Endothelial cell of umbilical vein (primary cell): Measurements from ENCODE around the gene GLDN. TPM values are rescaled to one million over a fixed set of nuclear protein-coding genes. Genes with fewer than 3 reads are reported as not detected.

Experiments
- BruUV-seq: library from RNA; stranded (reverse); fragments of 400-500 nt; replicated peaks from 2 replicates; lab custom pipeline; 2021; lab: Mats Ljungman, UMichigan
- CTCF ChIA-PET: fragments of 300-600, 350-600 bp; sonication (Branson Sonifier 250); formaldehyde crosslinking; loops from one replicate; lab custom pipeline; 2021; ENCODE audit warnings: antibody characterized with exemption, inconsistent platforms; lab: Charles Lee
- POLR2A ChIA-PET: fragments of 300-600, 350-600 bp; sonication (Branson Sonifier 250); formaldehyde crosslinking; loops from one replicate; lab custom pipeline; 2021; ENCODE audit warnings: antibody characterized with exemption, inconsistent platforms; lab: Charles Lee
- DNase-seq: peaks from one replicate; pipeline ENCODE4 v3.0.0-alpha.2; 2011; ENCODE audit warnings: low read depth, low spot score
- FAIRE-seq: peaks from 2 replicates; lab custom pipeline; 2011; peaks lifted over from hg19 to GRCh38; lab: Jason Lieb, UNC
- H2AFZ ChIP-seq: 2 replicates; pipeline ENCODE4 v1.6.0; 2012; ENCODE audit warnings: low read depth, low read length, control low read depth, inconsistent platforms
- H3K27ac ChIP-seq: 2 replicates; pipeline ENCODE4 v1.5.1; 2011; ENCODE audit warnings: low read depth, mild to moderate bottlenecking, control low read depth, low read length, moderate library complexity; ENCODE audit not compliant: insufficient read depth
- H3K27me3 ChIP-seq, 2 experiments: 2 replicates each; pipeline versions ENCODE4 v1.6.0 to v1.6.1; 2011; ENCODE audit warnings: low read length in 2 of 2, mixed read lengths in 1 of 2; ENCODE audit not compliant: control insufficient read depth in 2 of 2, insufficient read depth in 2 of 2
- H3K36me3 ChIP-seq, 2 experiments: 2 replicates in 1 of 2; 3 replicates in 1 of 2; pipeline ENCODE4 v1.5.1; 2011; ENCODE audit warnings: low read length in 2 of 2, mild to moderate bottlenecking in 1 of 2, moderate library complexity in 1 of 2; ENCODE audit not compliant: control insufficient read depth in 2 of 2, insufficient read depth in 2 of 2; ENCODE audit errors: extremely low read depth in 1 of 2
- H3K4me1 ChIP-seq: 3 replicates; pipeline ENCODE4 v1.5.1; 2011; ENCODE audit warnings: mild to moderate bottlenecking, low read length; ENCODE audit not compliant: control insufficient read depth, insufficient read depth; ENCODE audit errors: extremely low read depth
- H3K4me2 ChIP-seq: 2 replicates; pipeline ENCODE4 v1.6.1; 2011; ENCODE audit warnings: low read length, control low read depth, mixed read lengths; ENCODE audit not compliant: insufficient read depth
- H3K4me3 ChIP-seq, 3 experiments: fragments of 200-600 bp in 1 of 3; sonication (generic), shearing (Covaris generic) in 1 of 3; replicated peaks in 1 of 3; 2 replicates each; pipeline ENCODE4 v1.5.1; 2011 to 2016; ENCODE audit warnings: control low read depth in 3 of 3, low read length in 3 of 3, mild to moderate bottlenecking in 2 of 3, inconsistent platforms in 1 of 3, low read depth in 1 of 3, moderate library complexity in 1 of 3; ENCODE audit not compliant: insufficient read depth in 1 of 3
- H3K79me2 ChIP-seq: 2 replicates; pipeline ENCODE4 v1.6.0; 2012; ENCODE audit warnings: low read length, inconsistent platforms; ENCODE audit not compliant: control insufficient read depth, insufficient read depth
- H3K9ac ChIP-seq: replicated peaks from 2 replicates; pipeline ENCODE3; 2011; ENCODE audit warnings: low read length, control low read depth; ENCODE audit not compliant: insufficient read depth; ENCODE audit errors: extremely low read depth
- H3K9me1 ChIP-seq: replicated peaks from 3 replicates; pipeline ENCODE4 v1.6.0; 2011; ENCODE audit warnings: mild to moderate bottlenecking, low read length; ENCODE audit not compliant: control insufficient read depth, insufficient read depth; ENCODE audit errors: extremely low read depth
- H3K9me3 ChIP-seq: replicated peaks from 2 replicates; pipeline ENCODE4 v1.5.1; 2012; ENCODE audit warnings: low read length, inconsistent platforms; ENCODE audit not compliant: control insufficient read depth, insufficient read depth
- H4K20me1 ChIP-seq: replicated peaks from 2 replicates; pipeline ENCODE3; 2011; ENCODE audit warnings: mild to moderate bottlenecking, low read length; ENCODE audit not compliant: control insufficient read depth, insufficient read depth; ENCODE audit errors: extremely low read depth
- CTCF ChIP-seq, 2 donors: IDR thresholded peaks; 1 replicate in 1 of 2; 2 replicates in 1 of 2; pipeline ENCODE4 v1.5.1; 2011; ENCODE audit warnings: low read length in 2 of 2, mild to moderate bottlenecking in 2 of 2, moderate library complexity in 2 of 2, control low read depth in 1 of 2, inconsistent platforms in 1 of 2, low read depth in 1 of 2; ENCODE audit not compliant: insufficient read depth in 1 of 2; ENCODE audit errors: extremely low read depth in 1 of 2
- EZH2 ChIP-seq: IDR thresholded peaks from 2 replicates; pipeline ENCODE4 v1.6.1; 2012; ENCODE audit warnings: borderline replicate concordance, low read depth, mild to moderate bottlenecking, moderate library complexity, low read length, inconsistent platforms; ENCODE audit not compliant: severe bottlenecking
- FOS ChIP-seq: IDR thresholded peaks from 2 replicates; pipeline ENCODE4 v1.6.1; 2011; ENCODE audit warnings: mild to moderate bottlenecking, low read length, moderate library complexity, borderline replicate concordance; ENCODE audit not compliant: insufficient read depth
- MYC ChIP-seq: IDR thresholded peaks from one replicate; pipeline ENCODE4 v1.6.1; 2011; ENCODE audit warnings: mild to moderate bottlenecking, low read depth, low read length
- POLR2AphosphoS5 ChIP-seq: IDR thresholded peaks from 2 replicates; pipeline ENCODE4 v1.6.1; 2012; ENCODE audit warnings: low read depth, mild to moderate bottlenecking, control low read depth, low read length, moderate library complexity; ENCODE audit not compliant: insufficient read depth
- dilution Hi-C: fragments of 300-500 bp; cut with MboI; formaldehyde crosslinking; loops from one replicate; pipeline ENCODE4 v1.15.0; 2019; ENCODE audit warnings: low sequenced_read_pairs; ENCODE audit not compliant: extremely low pct_ligation_motif_present
- intact Hi-C: fragments of 100-400 bp; cut with micrococcal nuclease; formaldehyde crosslinking; loops from one replicate; pipeline ENCODE4 v1.10.0; 2022
- polyA plus RNA-seq, 4 experiments: library from polyadenylated mRNA; depleted of rRNA in 3 of 4; stranded (reverse) in 3 of 4; unstranded in 1 of 4; fragments of >200 nt; gene quantifications; 2 replicates each; pipeline versions ENCODE4 v1.2.1 to v1.2.3, GENCODE V29; 2011 to 2012; ENCODE audit warnings: missing spikeins in 1 of 4
- total RNA-seq: library from RNA; stranded (reverse); gene quantifications from 2 replicates; pipeline ENCODE4 v1.2.3, GENCODE V29; 2021

GLDN gene
- total and polyA plus RNA-seq, 2 donors (not counting 3 experiments of a cell fraction or from before 2014, with no cell fraction given): not detected

GRCh38 chr15:51332206-51333147, 9.0 kb upstream of the GLDN start:
- Histone ChIP-seq H2AFZ (no peak overlapping the region), H3K4me3 (no peak overlapping the region), H3K79me2 (no peaks in the 10 kb centered on the region), H3K36me3 (no peaks in the 10 kb centered on the region), H4K20me1 (peaks cover 4% of the 10 kb centered on the region), H3K27ac (no peak overlapping the region), H3K4me2 (no peak overlapping the region), H3K27me3 (peaks cover 83 to 87% of the 10 kb centered on the region in 2 experiments), H3K4me1 (peaks cover 16% of the 10 kb centered on the region), H3K9me1 (no peaks in the 10 kb centered on the region), H3K9ac (no peak overlapping the region), H3K9me3 (no peaks in the 10 kb centered on the region)
- POLR2A ChIA-PET: no interaction called here
- CTCF ChIA-PET: interaction anchor here (1.1 to 2.8 kb wide), 7 partner anchors 10 to 169 kb away, joined by 3 to 19 read pairs (median 7); no protein-coding TSS in a partner anchor
- no TSS peak for BruUV-seq
- FAIRE-seq (no peak), DNase-seq (no peak)
- dilution Hi-C loops: no loop called here
- intact Hi-C loops: loop anchor here (5.0 kb wide), 1 partner anchor 50 kb away; no protein-coding TSS in a partner anchor
- TF ChIP-seq CTCF (IDR thresholded peaks at IDR 0.05; ENCODE audit: extremely low read depth in 1 of 2, insufficient read depth in 1 of 2, low read depth in 1 of 2, low read length in 2 of 2): no peak
- no peak for TF ChIP-seq MYC
- TF ChIP-seq FOS: no peak
- TF ChIP-seq EZH2: no peak
- no peak for TF ChIP-seq POLR2AphosphoS5
